HL-60 (cell line): ENCODE measurements around the gene UBALD1.

Experiments
- CTCF ChIP-seq: IDR thresholded peaks from one replicate; pipeline ENCODE4 v1.5.1; 2011; ENCODE audit warnings: low read length, control low read depth, inconsistent platforms; ENCODE audit not compliant: insufficient read depth
- GABPA ChIP-seq: IDR thresholded peaks from 2 replicates; pipeline ENCODE4 v1.6.1; 2012; ENCODE audit warnings: low read depth
- POLR2AphosphoS5 ChIP-seq: IDR thresholded peaks from 2 replicates; pipeline ENCODE4 v1.6.1; 2012; ENCODE audit warnings: low read depth
- SPI1 ChIP-seq: IDR thresholded peaks from 2 replicates; pipeline ENCODE4 v1.6.1; 2012; ENCODE audit warnings: low read depth, mild to moderate bottlenecking, borderline replicate concordance

- TF ChIP-seq CTCF = no peak
- no peak for TF ChIP-seq POLR2AphosphoS5
- TF ChIP-seq SPI1 = no peak
- TF ChIP-seq GABPA = no peak
Observed at GRCh38 chr16:4570086-4570485, 44.6 kb downstream of the UBALD1 start.
